ENCODE data around the gene RBFA.

GRCh38 chr18:80022613-80023012 is 11.6 kb upstream of the RBFA start:
- TF ChIP-seq, protein P1, sequence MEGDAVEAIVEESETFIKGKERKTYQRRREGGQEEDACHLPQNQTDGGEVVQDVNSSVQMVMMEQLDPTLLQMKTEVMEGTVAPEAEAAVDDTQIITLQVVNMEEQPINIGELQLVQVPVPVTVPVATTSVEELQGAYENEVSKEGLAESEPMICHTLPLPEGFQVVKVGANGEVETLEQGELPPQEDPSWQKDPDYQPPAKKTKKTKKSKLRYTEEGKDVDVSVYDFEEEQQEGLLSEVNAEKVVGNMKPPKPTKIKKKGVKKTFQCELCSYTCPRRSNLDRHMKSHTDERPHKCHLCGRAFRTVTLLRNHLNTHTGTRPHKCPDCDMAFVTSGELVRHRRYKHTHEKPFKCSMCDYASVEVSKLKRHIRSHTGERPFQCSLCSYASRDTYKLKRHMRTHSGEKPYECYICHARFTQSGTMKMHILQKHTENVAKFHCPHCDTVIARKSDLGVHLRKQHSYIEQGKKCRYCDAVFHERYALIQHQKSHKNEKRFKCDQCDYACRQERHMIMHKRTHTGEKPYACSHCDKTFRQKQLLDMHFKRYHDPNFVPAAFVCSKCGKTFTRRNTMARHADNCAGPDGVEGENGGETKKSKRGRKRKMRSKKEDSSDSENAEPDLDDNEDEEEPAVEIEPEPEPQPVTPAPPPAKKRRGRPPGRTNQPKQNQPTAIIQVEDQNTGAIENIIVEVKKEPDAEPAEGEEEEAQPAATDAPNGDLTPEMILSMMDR (IDR thresholded peaks at IDR 0.05) = no peak
- no peak for TF ChIP-seq ZFX (IDR thresholded peaks at IDR 0.05; ENCODE audit: borderline replicate concordance)

All from 22Rv1 (cell line).